Suppressor macrophage treated with lipopolysaccharide for 1 hour (primary cell): ENCODE measurements around the gene PSKH1.

ENCODE experiments used
- DNase-seq, 3 donors: peaks; one replicate each; pipeline ENCODE4 v3.0.0-alpha.2; 2020 to 2022

PSKH1 gene

DNA sequence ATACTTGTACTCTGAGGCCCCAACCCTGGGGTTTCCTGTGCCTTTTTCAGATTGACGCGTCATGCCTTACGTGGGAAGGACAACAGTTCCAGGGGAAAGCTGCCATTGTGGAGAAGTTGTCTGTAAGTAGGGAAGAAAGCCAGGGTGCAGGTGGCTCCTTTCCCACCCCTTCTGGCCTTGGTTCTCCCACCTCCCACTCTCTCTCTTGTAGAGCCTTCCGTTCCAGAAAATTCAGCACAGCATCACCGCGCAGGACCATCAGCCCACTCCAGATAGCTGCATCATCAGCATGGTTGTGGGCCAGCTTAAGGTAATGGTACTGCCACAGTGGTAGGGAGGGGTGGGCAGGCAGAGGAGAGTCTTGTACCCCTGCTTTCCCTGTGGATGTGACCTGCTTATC lies 24.8 kb upstream of the PSKH1 start:
- no peak for DNase-seq

DNA sequence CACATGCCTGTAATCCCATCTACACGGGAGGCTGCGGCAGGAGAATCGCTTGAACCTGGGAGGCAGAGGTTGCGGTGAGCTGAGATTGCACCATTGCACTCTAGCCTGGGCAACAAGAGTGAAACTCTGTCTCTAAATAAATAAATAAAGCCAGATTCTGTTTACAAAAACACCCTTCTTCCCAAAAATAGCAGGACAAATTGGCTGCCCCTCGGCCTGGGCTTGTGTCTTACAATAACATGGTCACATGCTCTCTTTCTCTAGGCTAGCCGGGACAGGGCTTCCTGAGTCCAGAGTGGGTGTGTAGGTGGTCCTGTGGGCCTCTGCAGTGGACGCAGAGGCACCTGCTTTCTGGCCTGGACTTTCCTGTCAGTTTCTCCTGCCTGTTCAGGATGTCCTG lies 23.4 kb upstream of the PSKH1 start:
- DNase-seq: no peak

DNA sequence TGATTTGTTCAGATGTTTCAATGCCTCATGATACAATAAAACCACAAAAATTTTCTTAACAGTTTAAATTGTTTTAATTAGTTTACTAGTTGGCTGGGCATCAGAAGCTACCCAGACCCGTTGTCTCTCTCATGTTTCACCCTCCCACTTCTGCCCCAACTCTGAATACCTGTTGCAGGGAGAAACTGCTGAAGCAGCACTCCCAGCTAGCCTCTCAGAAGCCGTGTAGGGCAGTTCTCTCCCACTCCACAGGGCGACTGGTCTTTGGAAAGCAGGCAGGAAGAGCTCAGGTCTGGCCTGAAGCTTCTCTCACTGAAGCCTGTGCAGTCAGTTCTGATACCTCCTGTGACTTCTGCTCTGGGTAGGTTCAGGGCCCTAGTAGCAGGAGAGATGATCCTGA lies 21.8 kb upstream of the PSKH1 start:
- DNase-seq: no peak

DNA sequence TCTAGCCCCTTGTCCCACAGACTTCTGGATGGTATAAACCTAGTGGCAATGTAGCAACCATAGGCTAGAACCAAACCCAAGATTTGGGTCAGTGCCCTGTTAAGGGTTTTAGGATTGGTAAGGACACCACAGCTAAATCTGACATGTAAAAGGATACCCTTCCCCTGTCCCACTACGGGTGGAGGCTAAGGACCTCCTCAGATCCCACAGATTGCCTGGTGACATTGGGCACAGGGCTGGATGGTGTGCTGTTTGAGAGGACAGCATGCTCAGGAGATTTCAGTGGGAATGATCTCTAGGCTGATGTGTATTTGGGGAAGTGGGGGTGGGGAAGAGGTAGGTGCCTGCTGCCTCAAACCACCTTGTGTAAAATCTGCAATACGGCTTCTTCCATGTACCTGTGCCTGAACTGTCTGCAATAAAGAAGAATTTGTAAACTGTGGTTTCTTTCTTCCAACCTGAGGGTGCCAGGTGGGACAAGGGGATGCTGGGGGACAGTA lies 20.9 kb upstream of the PSKH1 start:
- no peak for DNase-seq

DNA sequence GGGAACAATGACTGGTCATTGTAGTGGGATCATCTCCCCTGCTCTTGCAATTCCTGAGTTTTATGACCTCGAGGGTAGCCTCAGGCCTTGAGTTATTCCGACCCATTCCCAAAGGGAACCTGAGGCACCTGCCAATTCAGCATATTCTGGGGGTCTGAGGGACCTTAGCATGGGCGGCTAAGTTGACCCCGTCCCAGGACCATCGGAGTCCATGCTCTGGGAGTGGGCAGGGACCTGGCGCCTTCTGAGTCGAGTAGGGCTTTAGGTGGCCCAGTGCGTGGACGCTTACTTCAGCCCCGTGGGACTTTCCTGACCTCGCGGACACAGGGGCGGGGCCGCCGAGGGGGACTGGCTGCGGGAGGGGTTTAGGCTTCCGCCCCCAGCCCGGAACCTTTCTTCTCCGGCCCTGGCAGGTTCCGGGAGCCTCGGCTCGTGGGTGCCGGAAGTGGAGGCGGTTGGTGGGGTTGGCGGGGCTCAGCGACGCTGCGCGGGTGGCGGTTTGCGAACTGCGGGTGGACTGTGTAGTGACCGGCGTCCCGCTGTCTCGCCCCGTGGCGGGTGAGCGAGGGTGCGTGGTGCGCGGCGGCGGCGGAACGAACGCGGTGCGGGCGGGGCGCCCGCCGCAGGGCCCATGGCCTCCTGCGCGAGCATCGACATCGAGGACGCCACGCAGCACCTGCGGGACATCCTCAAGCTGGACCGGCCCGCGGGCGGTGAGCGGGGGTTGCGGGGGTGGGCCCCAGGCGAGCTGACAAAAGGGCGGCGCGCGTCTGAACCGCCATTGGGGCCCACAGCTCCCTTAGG lies 20.2 kb upstream of the PSKH1 start, which contains the start of gene EDC4:
EDC4 (plus strand) TSS at position 422 of the 804 bp plus-strand sequence; CDS start at position 632, 210 bp downstream.
- DNase-seq: peak; percentile 95 to 98 (median 97)

DNA sequence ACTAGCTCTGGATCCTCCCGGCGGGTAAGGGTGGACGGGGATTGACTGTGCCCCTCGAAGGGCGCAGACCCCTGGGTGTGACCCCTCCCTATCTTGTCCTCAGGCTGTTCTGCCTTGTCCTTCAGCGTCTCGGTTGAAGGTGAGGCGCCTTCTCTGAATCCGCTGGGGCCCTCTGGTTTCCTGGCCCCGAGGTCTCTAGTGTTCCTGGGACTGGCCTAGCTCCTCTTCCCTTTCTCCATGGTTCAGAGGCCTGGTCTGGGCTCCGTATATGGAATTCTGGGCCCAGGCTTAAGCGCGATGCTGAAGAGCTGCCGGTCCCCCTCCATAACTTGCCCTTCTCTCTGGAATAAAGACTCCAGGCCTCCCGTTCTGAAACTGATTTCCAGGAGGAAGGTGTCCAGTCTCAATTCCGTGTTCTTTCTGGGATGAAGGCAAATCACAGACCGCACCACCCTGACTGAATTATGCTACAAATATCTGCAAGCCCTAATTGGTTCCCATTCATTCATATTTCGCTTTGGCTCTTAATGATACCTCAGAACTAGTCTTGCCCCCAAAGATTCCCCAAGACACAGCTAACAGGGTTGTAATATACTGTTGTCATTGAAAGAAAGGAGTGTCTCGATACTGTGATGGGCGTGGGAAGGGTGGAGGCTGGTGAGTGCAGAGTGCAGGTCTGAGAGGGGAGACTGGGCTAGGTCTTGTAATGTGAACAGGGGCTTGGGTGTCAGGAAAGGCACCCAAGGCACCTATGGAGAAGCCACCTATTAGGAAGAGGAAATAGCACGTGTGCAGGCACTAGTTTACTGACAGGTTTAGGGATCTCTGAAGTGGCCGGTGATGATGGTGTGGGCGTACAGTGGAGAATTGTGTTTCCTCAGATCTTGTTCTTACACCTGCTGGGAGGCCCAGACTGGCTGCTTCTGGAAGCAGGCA lies 19.4 kb upstream of the PSKH1 start:
- DNase-seq: peak in 2 of 3 donors; percentile 4 to 18

DNA sequence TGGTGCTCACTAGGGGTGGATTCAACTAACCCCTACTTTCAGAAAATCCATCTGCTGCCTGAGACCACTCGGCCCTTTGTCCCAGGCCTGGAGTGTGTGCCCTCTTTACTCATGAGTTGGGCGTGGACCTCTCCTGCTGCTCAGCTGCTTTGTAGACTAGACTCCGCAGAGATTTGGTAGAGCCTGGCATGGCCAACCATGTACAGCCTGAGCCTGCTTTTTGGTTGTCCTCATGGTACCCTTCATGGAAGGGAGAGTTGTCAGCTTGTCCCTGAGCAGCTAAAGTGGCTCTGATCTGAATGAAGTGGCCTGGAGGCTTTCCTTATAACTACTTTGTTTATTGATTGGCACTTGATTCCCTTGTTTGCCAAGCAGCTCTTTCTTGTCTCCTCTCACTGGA lies 18.7 kb upstream of the PSKH1 start:
- DNase-seq: no peak

DNA sequence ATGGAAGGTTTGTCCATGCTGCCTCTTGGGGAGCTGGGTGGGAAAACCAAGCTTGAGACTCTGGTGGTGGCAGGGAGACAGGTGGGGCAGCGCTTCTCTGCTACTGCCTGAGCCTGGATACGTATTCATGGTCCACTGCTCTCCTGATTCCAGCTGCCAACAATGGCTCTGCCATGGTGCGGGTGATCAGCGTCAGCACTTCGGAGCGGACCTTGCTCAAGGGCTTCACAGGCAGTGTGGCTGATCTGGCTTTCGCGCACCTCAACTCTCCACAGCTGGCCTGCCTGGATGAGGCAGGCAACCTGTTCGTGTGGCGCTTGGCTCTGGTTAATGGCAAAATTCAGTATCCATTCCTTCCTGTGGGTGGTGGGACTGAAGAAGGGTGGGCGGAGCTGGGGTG lies 16.0 kb upstream of the PSKH1 start:
- DNase-seq: no peak

DNA sequence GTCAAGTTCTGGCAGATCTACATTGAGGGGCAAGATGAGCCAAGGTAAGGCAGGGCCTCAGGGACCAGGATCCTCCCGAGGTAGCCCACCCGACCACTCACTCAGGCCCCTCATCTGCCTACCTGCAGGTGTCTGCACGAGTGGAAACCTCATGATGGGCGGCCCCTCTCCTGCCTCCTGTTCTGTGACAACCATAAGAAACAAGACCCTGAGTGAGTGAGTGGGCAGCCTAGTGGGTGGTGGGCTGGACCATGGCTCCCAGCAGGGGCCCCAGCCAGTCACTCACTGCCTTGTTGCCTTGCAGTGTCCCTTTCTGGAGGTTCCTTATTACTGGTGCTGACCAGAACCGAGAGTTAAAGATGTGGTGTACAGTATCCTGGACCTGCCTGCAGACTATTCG lies 14.8 kb upstream of the PSKH1 start:
- DNase-seq: no peak

DNA sequence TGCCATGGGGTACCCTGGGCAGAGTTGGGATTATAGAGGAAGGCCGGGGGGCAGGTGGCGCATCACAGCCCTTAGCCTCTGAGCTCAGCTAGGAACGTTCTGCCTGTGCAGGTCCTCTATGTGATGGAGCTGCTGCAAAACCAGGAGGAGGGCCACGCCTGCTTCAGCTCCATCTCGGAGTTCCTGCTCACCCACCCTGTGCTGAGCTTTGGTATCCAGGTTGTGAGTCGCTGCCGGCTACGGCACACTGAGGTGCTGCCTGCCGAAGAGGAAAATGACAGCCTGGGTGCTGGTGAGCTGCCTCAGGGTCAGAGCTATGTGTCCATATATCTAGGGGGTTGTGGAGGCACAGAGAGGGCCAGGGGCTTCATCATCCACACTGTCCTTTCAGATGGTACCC lies 14.2 kb upstream of the PSKH1 start:
- no peak for DNase-seq

DNA sequence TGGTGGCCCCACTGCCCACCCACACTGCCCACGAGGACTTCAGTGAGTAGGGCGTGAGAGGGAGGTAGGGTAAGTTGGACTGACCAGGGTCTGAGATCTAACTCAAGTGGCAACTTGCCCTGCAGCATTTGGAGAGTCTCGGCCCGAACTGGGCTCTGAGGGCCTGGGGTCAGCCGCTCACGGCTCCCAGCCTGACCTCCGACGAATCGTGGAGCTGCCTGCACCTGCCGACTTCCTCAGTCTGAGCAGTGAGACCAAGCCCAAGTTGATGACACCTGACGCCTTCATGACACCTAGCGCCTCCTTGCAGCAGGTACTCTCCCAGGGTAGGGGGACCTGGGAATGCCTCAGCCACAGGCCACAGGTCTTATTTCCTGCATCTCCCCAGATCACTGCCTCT lies 13.6 kb upstream of the PSKH1 start:
- DNase-seq: no peak

DNA sequence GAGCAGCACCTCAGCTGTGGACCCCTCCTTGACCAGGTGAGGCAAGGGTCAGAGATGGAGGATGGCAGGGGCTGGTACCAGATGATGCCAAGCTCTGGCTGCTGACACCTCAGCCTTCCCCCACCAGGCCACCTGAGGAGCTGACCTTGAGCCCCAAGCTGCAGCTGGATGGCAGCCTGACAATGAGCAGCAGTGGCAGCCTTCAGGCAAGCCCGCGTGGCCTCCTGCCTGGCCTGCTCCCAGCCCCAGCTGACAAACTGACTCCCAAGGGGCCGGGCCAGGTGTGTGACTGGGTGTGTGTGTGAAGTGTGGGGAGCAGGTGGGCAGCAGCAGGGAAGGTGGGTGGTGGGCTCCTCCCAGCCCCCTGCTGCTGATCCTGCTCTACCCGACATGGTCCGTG lies 13.1 kb upstream of the PSKH1 start:
- no peak for DNase-seq

DNA sequence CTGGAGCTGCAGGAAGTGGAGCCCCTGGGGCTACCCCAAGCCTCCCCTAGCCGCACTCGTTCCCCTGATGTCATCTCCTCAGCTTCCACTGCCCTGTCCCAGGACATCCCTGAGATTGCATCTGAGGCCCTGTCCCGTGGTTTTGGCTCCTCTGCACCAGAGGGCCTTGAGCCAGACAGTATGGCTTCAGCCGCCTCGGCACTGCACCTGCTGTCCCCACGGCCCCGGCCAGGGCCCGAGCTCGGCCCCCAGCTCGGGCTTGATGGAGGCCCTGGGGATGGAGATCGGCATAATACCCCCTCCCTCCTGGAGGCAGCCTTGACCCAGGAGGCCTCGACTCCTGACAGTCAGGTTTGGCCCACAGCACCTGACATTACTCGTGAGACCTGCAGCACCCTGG lies 12.5 kb upstream of the PSKH1 start:
- DNase-seq: no peak

DNA sequence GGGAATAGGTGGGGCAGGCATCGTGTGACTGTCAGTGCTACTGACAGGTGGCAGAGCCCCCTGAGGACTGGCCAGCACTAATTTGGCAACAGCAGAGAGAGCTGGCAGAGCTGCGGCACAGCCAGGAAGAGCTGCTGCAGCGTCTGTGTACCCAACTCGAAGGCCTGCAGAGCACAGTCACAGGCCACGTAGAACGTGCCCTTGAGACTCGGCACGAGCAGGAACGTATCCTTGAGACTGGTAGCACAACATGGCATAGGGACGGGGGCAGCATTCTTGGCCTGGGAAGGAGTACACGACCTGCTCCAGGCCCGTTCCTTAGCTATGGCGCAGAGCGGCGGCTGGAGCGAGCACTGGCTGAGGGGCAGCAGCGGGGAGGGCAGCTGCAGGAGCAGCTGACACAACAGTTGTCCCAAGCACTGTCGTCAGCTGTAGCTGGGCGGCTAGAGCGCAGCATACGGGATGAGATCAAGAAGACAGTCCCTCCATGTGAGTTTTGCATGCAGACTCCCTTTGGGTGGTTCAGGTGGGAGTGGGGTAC lies 11.4 kb upstream of the PSKH1 start:
- DNase-seq: no peak

DNA sequence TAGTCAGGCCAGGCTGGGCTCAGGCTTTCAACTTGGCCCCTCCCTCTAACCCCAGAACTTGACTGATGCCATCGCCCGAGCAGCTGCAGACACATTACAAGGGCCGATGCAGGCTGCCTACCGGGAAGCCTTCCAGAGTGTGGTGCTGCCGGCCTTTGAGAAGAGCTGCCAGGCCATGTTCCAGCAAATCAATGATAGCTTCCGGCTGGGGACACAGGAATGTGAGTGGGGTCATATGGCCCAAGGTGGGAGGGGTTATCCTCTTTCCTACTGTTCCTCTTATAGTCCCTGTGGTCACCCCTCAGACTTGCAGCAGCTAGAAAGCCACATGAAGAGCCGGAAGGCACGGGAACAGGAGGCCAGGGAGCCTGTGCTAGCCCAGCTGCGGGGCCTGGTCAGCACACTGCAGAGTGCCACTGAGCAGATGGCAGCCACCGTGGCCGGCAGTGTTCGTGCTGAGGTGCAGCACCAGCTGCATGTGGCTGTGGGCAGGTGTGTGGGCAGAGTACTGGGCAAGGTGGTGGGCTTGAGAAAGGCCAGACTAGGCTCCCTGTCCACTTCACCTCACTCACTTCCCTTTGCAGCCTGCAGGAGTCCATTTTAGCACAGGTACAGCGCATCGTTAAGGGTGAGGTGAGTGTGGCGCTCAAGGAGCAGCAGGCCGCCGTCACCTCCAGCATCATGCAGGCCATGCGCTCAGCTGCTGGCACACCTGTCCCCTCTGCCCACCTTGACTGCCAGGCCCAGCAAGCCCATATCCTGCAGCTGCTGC lies 10.5 kb upstream of the PSKH1 start:
- DNase-seq: no peak

DNA sequence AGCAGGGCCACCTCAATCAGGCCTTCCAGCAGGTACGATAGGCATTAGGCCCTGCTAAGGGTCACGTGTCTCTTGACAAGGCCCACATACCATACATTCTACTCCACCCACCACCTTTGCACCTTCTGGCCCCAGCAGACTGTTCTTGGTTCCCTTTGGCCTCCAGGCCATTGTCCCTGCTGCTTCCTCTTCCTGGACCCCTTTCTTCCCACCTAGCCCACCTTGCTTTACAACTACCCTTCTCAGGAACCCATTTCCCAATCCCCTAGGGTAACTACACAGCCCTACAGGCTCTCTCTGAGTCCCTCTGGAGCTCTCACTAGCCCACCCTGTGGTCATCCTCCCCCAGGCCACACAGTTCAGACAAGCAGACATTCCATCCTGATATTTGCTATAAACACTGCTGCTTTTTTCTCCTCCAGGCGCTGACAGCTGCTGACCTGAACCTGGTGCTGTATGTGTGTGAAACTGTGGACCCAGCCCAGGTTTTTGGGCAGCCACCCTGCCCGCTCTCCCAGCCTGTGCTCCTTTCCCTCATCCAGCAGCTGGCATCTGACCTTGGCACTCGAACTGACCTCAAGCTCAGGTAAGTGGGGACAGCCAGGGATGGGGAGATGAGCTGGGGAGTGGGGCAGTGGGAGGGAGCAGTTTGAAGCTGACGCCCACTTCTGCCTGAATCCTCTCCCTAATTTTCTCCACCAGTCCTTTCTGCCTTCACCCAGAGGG lies 9.7 kb upstream of the PSKH1 start:
- DNase-seq: no peak

DNA sequence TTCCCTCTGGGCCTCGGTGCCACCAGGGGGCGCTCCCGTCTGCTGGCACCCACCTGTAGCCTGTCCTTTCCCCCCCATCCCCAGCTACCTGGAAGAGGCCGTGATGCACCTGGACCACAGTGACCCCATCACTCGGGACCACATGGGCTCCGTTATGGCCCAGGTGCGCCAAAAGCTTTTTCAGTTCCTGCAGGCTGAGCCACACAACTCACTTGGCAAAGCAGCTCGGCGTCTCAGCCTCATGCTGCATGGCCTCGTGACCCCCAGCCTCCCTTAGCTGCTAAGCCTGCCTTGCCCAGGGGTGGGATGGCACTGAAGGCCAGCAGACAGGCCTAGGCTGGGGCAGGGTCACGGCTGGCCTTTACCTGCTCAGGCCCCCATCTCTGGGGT lies 9.2 kb upstream of the PSKH1 start:
- DNase-seq: peak; percentile 49 to 85 (median 67)

DNA sequence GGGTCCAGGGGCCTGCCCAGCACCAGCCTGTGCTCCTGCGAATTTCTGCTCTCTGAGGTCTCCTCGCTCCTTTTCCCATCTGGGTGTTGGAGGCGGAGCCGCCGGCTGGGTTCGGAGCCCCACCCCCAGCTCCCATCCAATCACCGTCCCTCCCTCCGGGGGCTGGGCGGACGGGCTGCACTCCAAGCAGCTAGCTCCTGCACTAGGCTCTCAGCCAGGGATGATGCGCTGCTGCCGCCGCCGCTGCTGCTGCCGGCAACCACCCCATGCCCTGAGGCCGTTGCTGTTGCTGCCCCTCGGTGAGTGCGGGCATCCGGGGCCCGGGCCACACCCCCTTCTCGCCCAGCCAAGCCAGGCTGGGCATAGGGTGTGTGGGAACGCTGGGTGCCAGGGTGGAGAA lies 8.4 kb upstream of the PSKH1 start, which contains the start of gene NRN1L:
NRN1L (plus strand) TSS at position 202 of the 400 bp plus-strand sequence; CDS start at position 221, 19 bp downstream.
- no peak for DNase-seq

DNA sequence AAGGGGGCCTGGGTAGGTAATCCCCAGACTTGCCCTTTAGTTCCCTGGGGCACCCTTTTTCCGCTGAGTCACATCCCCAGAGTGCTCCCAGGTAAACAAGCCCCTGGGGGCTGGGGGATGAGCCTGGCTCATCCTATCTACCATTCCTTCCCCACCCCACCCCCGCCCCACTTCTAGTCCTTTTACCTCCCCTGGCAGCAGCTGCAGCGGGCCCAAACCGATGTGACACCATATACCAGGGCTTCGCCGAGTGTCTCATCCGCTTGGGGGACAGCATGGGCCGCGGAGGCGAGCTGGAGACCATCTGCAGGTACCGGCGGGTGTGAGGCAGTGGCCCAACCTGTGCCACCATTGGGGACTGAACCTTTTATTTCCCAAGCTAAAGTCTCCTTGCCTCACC lies 7.5 kb upstream of the PSKH1 start:
- DNase-seq: no peak

DNA sequence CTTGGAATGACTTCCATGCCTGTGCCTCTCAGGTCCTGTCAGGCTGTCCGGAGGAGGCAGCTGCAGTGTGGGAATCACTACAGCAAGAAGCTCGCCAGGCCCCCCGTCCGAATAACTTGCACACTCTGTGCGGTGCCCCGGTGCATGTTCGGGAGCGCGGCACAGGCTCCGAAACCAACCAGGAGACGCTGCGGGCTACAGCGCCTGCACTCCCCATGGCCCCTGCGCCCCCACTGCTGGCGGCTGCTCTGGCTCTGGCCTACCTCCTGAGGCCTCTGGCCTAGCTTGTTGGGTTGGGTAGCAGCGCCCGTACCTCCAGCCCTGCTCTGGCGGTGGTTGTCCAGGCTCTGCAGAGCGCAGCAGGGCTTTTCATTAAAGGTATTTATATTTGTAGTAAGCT lies 7.1 kb upstream of the PSKH1 start:
- DNase-seq: no peak

DNA sequence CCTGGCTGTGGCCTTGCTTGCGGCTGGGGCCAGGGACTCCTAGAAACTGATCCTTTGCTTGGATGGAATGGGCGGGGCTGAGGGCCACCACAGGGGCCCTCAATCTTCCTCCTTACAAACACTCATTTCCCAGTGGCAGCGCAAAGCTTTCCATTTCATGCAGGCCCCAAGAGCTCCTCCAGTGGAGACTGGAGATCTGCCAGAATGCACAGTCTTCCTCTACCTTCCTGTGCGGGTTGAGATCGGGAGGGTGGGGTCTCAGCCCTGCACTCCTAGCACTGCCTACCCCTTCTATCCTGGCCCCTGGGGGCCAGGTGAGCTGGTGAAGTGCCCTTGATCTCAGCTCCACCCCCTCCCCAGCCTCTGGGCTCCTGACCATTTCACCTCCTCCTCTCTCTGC lies 6.7 kb upstream of the PSKH1 start:
- no peak for DNase-seq

DNA sequence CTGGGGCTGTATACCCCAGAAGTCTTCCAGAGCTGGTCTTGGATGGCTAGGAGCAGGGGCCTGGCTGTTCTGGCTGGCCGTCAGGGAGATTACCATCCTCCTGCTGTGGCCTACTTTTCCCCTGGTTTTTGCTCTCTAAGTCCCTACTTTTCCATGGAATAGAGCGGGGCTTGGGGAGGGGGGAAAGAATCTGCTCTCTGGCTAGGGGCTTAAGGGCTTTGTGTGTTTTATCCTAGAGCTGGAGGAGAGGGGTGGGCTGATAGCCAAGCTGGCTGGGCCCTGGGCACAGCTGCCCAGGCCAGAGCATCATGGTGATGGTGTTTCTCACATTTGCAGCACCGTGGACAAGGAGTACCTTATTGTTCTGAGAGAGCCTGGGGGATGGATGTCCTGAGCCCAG lies 4.7 kb upstream of the PSKH1 start:
- no peak for DNase-seq
